IMR-90 (cell line): Measurements from ENCODE around the gene ATM. TPM values are rescaled to one million over a fixed set of nuclear protein-coding genes. Genes with fewer than 3 reads are reported as not detected.

ENCODE experiments used
- ATAC-seq: fragments of 200-7000 bp; cut with Tn5 transposase; 2 replicates; pipeline ENCODE4 v1.9.1; 2020; ENCODE audit warnings: low read depth, mild to moderate bottlenecking, moderate library complexity
- BruUV-seq: library from RNA; stranded (reverse); fragments of 400-500 nt; replicated peaks from 2 replicates; lab custom pipeline; 2021; lab: Mats Ljungman, UMichigan
- CTCF ChIA-PET: fragments of 300-600 bp; formaldehyde crosslinking; extraction: SDS; loops from one replicate; lab custom pipeline; 2021; ENCODE audit warnings: antibody characterized with exemption; lab: Yijun Ruan, JAX
- POLR2A ChIA-PET: fragments of 300-600 bp; sonication (Branson Sonifier 250); formaldehyde crosslinking; loops from one replicate; lab custom pipeline; 2022; ENCODE audit warnings: antibody characterized with exemption; ENCODE audit not compliant: unreplicated experiment; lab: Charles Lee
- DNase-seq: peaks from one replicate; pipeline ENCODE4 v3.0.0; 2013
- H2AFZ ChIP-seq: replicated peaks from 2 replicates; pipeline ENCODE3; 2013; ENCODE audit warnings: low read length, mild to moderate bottlenecking; ENCODE audit not compliant: poor library complexity
- H2AK5ac ChIP-seq: 2 replicates; pipeline ENCODE4 v1.6.1; 2013; ENCODE audit warnings: low read depth, low read length, inconsistent platforms
- H2AK9ac ChIP-seq: replicated peaks from 2 replicates; pipeline ENCODE3; 2013; ENCODE audit warnings: mild to moderate bottlenecking, low read depth, low read length, moderate library complexity; ENCODE audit not compliant: poor library complexity
- H2BK120ac ChIP-seq: 2 replicates; pipeline ENCODE4 v1.6.1; 2013; ENCODE audit warnings: low read depth, low read length, inconsistent platforms
- H2BK15ac ChIP-seq: 3 replicates; pipeline ENCODE4 v1.6.1; 2013; ENCODE audit warnings: low read depth, low read length, inconsistent platforms
- H2BK20ac ChIP-seq: 2 replicates; pipeline ENCODE4 v1.6.1; 2013; ENCODE audit warnings: low read depth, mild to moderate bottlenecking, inconsistent platforms, low read length, moderate library complexity
- H2BK5ac ChIP-seq: 2 replicates; pipeline ENCODE4 v1.6.1; 2013; ENCODE audit warnings: mild to moderate bottlenecking, low read depth, low read length, inconsistent platforms; ENCODE audit not compliant: poor library complexity, severe bottlenecking
- H3K14ac ChIP-seq: replicated peaks from 2 replicates; pipeline ENCODE4 v1.6.1; 2013; ENCODE audit warnings: low read depth, low read length, inconsistent platforms
- H3K18ac ChIP-seq: 2 replicates; pipeline ENCODE4 v1.6.1; 2013; ENCODE audit warnings: low read depth, low read length, control low read depth
- H3K23ac ChIP-seq: 2 replicates; pipeline ENCODE4 v1.6.1; 2013; ENCODE audit warnings: low read depth, low read length, inconsistent platforms
- H3K27ac ChIP-seq: 2 replicates; pipeline ENCODE4 v1.5.1; 2013; ENCODE audit warnings: mild to moderate bottlenecking, control low read depth, low read length; ENCODE audit not compliant: insufficient read depth
- H3K27me3 ChIP-seq: 2 replicates; pipeline ENCODE4 v1.6.1; 2013; ENCODE audit warnings: low read length; ENCODE audit not compliant: control insufficient read depth, insufficient read depth
- H3K36me3 ChIP-seq: 2 replicates; pipeline ENCODE4 v1.6.1; 2013; ENCODE audit warnings: low read length, mixed read lengths; ENCODE audit not compliant: control insufficient read depth, insufficient read depth
- H3K4ac ChIP-seq: 2 replicates; pipeline ENCODE4 v1.6.1; 2013; ENCODE audit warnings: low read depth, low read length, inconsistent platforms
- H3K4me1 ChIP-seq: 2 replicates; pipeline ENCODE4 v1.6.1; 2013; ENCODE audit warnings: low read length, mixed read lengths; ENCODE audit not compliant: control insufficient read depth, insufficient read depth
- H3K4me2 ChIP-seq: 2 replicates; pipeline ENCODE4 v1.6.1; 2013; ENCODE audit warnings: low read depth, mild to moderate bottlenecking, control low read depth, low read length, moderate library complexity
- H3K4me3 ChIP-seq: 2 replicates; pipeline ENCODE4 v1.5.1; 2013; ENCODE audit warnings: low read depth, mild to moderate bottlenecking, control low read depth, low read length, moderate library complexity; ENCODE audit not compliant: insufficient read depth
- H3K56ac ChIP-seq: 2 replicates; pipeline ENCODE4 v1.6.1; 2013; ENCODE audit warnings: low read length, inconsistent platforms; ENCODE audit not compliant: insufficient read depth; ENCODE audit errors: extremely low read depth
- H3K79me1 ChIP-seq, 2 experiments: 2 replicates each; pipeline ENCODE4 v1.6.1; 2013; ENCODE audit warnings: low read length in 2 of 2, inconsistent platforms in 1 of 2, low read depth in 1 of 2
- H3K9ac ChIP-seq: 2 replicates; pipeline ENCODE4 v1.6.1; 2013; ENCODE audit warnings: low read depth, low read length, control low read depth
- H3K9me1 ChIP-seq: 2 replicates; pipeline ENCODE4 v1.6.1; 2013; ENCODE audit warnings: low read length, inconsistent platforms; ENCODE audit not compliant: insufficient read depth
- H3K9me3 ChIP-seq: 2 replicates; pipeline ENCODE4 v1.6.1; 2013; ENCODE audit warnings: low read length; ENCODE audit not compliant: control insufficient read depth, insufficient read depth
- H4K20me1 ChIP-seq: 2 replicates; pipeline ENCODE4 v1.6.1; 2013; ENCODE audit warnings: low read length, inconsistent platforms; ENCODE audit not compliant: insufficient read depth
- H4K5ac ChIP-seq: 2 replicates; pipeline ENCODE4 v1.6.1; 2013; ENCODE audit warnings: mild to moderate bottlenecking, low read depth, low read length, control low read depth
- H4K8ac ChIP-seq, 2 experiments: 2 replicates each; pipeline ENCODE4 v1.6.1; 2013; ENCODE audit warnings: low read depth in 2 of 2, low read length in 2 of 2, control low read depth in 1 of 2, inconsistent platforms in 1 of 2
- H4K91ac ChIP-seq: 2 replicates; pipeline ENCODE4 v1.6.1; 2013; ENCODE audit warnings: low read depth, low read length, inconsistent platforms; ENCODE audit not compliant: insufficient read depth
- CEBPB ChIP-seq: IDR thresholded peaks from 2 replicates; pipeline ENCODE4 v1.6.1; 2012; ENCODE audit warnings: low read depth, low read length, improper control_type of control experiment
- FOS ChIP-seq: fragments of 150-350 bp; IDR thresholded peaks from 2 replicates; pipeline ENCODE4 v1.6.1; 2016; ENCODE audit warnings: low read depth, low read length
- MXI1 ChIP-seq: IDR thresholded peaks from 2 replicates; pipeline ENCODE4 v1.6.1; 2012; ENCODE audit warnings: low read depth, mild to moderate bottlenecking, low read length, moderate library complexity, borderline replicate concordance
- dilution Hi-C: fragments of 300-500 bp; cut with HindIII; formaldehyde crosslinking; loops from one replicate; pipeline ENCODE4 v1.14.3; 2018; ENCODE audit warnings: low sequenced_read_pairs; ENCODE audit not compliant: unreplicated experiment
- in situ Hi-C: fragments of 300-500 bp; cut with MboI; formaldehyde crosslinking; loops from 3 replicates; pipeline ENCODE4 v1.14.3; 2019; ENCODE audit warnings: low sequenced_read_pairs, inconsistent platforms, mixed read lengths
- intact Hi-C: fragments of 100-400 bp; cut with micrococcal nuclease; formaldehyde crosslinking; loops from 2 replicates; pipeline ENCODE4 v1.10.0; 2022
- polyA plus RNA-seq, 3 experiments: library from polyadenylated mRNA; depleted of rRNA; stranded (reverse); fragments of >200 nt; gene quantifications; 2 replicates each; pipeline ENCODE4 v1.2.3, GENCODE V29; 2012; ENCODE audit warnings: low replicate concordance in 1 of 3
- total RNA-seq: library from RNA; depleted of rRNA; stranded (reverse); fragments of >200 nt; gene quantifications from 2 replicates; pipeline ENCODE4 v1.2.3, GENCODE V29; 2012

The ATM gene
- total and polyA plus RNA-seq, 2 of the 4 experiments (the other 2 are of a cell fraction) = 18.1 to 30.6 TPM

DNA sequence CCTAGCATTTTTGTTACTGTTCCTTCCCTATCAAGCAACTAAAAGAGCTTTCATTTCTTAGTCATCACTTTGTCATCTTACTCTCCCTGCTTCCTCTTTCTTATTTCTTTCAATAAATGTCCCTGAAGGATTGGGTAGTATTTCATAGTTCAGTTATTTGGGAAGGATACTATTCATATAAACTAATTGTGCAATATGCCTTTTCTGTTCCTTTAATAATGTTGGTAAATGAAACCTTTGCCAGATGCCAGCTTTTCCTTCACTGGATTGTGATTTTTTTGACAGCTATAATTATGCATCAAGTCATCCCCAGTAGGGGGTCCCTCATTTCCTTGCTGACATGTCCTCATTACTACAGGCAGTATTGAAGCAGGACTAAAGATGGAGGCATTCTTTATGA lies 101.7 kb downstream of the ATM start:
- Histone ChIP-seq H2AK5ac (no peak overlapping the region), H2BK120ac (no peak overlapping the region), H3K36me3 (peaks cover 17% of the 10 kb centered on the region), H3K18ac (no peak overlapping the region; the same call in 1 of the 2 replicates), H3K79me1 (peaks cover 0 to 8% of the 10 kb centered on the region in 2 experiments; a peak in 2 of 4 replicates), H3K9me1 (0 out of 2 replicates have a peak, but pooled peaks cover 2% of the 10 kb centered on the region), H2BK15ac (no peak overlapping the region; the same call in 2 of the 3 replicates), H4K5ac (peak overlapping the region; percentile 72; the same call in 1 of the 2 replicates), H2BK20ac (no peak overlapping the region; the same call in 1 of the 2 replicates), H4K8ac (no peak overlapping the region), H4K91ac (no peak overlapping the region), H3K27ac (no peak overlapping the region), H3K4ac (no peak overlapping the region), H3K4me2 (peak overlapping the region; percentile 76; the same call in 1 of the 2 replicates), H3K27me3 (no peaks in the 10 kb centered on the region), H3K56ac (no peak overlapping the region), H3K14ac (no peak overlapping the region), H3K4me3 (no peak overlapping the region), H2AK9ac (no peak overlapping the region), H3K9ac (no peak overlapping the region), H3K9me3 (no peaks in the 10 kb centered on the region), H2BK5ac (peak overlapping the region; percentile 95), H3K4me1 (peaks cover 11% of the 10 kb centered on the region), H3K23ac (no peak overlapping the region), H4K20me1 (no peaks in the 10 kb centered on the region), H2AFZ (no peak overlapping the region)
- ATAC-seq = peak; percentile 67
- dilution Hi-C loops = no loop called here
- TF ChIP-seq MXI1 (no peak), FOS (no peak), CEBPB (peak; percentile 82)
- no TSS peak for BruUV-seq
- POLR2A ChIA-PET = no interaction called here
- intact Hi-C loops = no loop called here
- CTCF ChIA-PET = interaction anchor here (0.6 kb wide), 1 partner anchor 47 kb away, joined by 3 read pairs; no protein-coding TSS in a partner anchor
- peak; percentile 57 for DNase-seq
- in situ Hi-C loops = no loop called here
